Measurements from ENCODE around the gene HHIP. TPM values are rescaled to one million over a fixed set of nuclear protein-coding genes. Genes with fewer than 3 reads are reported as not detected.

HHIP gene
- total RNA-seq, 1 experiment from 2014 or later = 0.28 TPM

DNA sequence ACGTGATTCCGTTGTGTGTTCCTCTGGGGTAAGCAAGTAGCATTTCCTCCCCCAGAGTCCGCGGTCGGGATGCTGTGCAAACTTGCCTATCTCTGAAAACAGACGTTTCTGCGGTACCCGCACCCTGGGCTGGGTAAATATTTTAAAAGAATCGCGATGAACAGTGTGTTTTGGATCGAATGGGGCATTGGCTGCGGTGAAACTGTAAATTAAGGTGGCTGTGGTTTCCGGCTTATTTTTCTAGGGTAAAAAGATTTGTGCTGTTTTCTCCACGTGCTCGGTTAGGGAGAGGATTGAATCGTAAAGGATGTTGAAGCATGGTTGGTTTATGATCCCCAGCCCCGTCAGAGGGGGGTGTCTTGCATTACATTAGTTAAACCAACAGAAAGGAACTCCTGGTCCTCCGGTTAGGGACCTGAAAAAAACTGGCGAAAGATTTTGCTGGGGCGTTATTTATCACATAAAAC, 1.2 kb downstream of the HHIP start:
- H3K9me3 ChIP-seq (ENCODE audit: low read depth, low read length, poor library complexity, severe bottlenecking) = no peaks in the 10 kb centered on the region
- intact Hi-C loops (cut with micrococcal nuclease; ENCODE audit: unreplicated experiment) = loop anchor here (10.0 kb wide), 1 partner anchor 408 kb away; no protein-coding TSS in a partner anchor
- peaks cover 37% of the 10 kb centered on the region for H3K27me3 ChIP-seq (replicated peaks; ENCODE audit: insufficient read depth, low read depth, low read length, poor library complexity)
- no peaks in the 10 kb centered on the region for H3K36me3 ChIP-seq (ENCODE audit: insufficient read depth, low read length, poor library complexity, severe bottlenecking)
- BruUV-seq (replicated peaks) = no TSS peak
- H3K4me1 ChIP-seq (ENCODE audit: insufficient read depth, low read length, poor library complexity, severe bottlenecking) = peaks cover 25% of the 10 kb centered on the region
- peak; percentile 15 for DNase-seq (ENCODE audit: low spot score)
- CTCF ChIA-PET = no interaction called here
- H3K4me3 ChIP-seq (ENCODE audit: low read depth, low read length, poor library complexity, severe bottlenecking) = no peak overlapping the region
- no peak for TF ChIP-seq EZH2 (IDR thresholded peaks at IDR 0.05; ENCODE audit: borderline replicate concordance, low read depth, low read length, poor library complexity, severe bottlenecking)
- no peak for TF ChIP-seq CTCF (conservative IDR thresholded peaks at IDR 0.05; ENCODE audit: low read depth, low read length)
- POLR2A ChIA-PET (ENCODE audit: low non-redundant PET) = no interaction called here
- no peak overlapping the region for H3K27ac ChIP-seq (ENCODE audit: low read depth, low read length, poor library complexity, severe bottlenecking)

DNA sequence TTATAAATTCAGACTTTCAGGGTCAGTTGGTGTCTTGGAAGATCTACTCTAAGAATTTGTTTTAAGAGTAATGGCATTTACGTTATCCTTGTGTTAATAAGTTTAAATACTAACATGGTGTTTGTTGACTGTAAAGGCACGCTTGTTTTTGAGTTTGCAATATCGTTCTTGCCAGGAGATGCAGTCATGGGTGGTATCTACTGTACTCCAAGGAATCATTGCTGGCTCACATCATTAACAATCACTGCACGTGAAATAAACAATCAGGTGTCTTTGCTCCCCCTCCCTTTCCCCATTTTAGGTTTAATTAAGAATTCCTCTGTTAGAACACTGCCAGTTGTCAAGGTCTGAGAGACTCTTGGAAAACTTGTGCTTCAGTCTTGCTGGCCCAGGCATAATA, 1.6 kb downstream of the HHIP start:
- no peak overlapping the region for H3K27ac ChIP-seq (ENCODE audit: low read depth, low read length, poor library complexity, severe bottlenecking)
- H3K27me3 ChIP-seq (replicated peaks; ENCODE audit: insufficient read depth, low read depth, low read length, poor library complexity) = peaks cover 37% of the 10 kb centered on the region
- peaks cover 25% of the 10 kb centered on the region for H3K4me1 ChIP-seq (ENCODE audit: insufficient read depth, low read length, poor library complexity, severe bottlenecking)
- no TSS peak for BruUV-seq (replicated peaks)
- no peak for DNase-seq (ENCODE audit: low spot score)
- H3K36me3 ChIP-seq (ENCODE audit: insufficient read depth, low read length, poor library complexity, severe bottlenecking) = no peaks in the 10 kb centered on the region
- no peak overlapping the region for H3K4me3 ChIP-seq (ENCODE audit: low read depth, low read length, poor library complexity, severe bottlenecking)
- CTCF ChIA-PET = no interaction called here
- POLR2A ChIA-PET (ENCODE audit: low non-redundant PET) = no interaction called here
- H3K9me3 ChIP-seq (ENCODE audit: low read depth, low read length, poor library complexity, severe bottlenecking) = no peaks in the 10 kb centered on the region
- intact Hi-C loops (cut with micrococcal nuclease; ENCODE audit: unreplicated experiment) = loop anchor here (10.0 kb wide), 1 partner anchor 407 kb away; no protein-coding TSS in a partner anchor
- no peak for TF ChIP-seq EZH2 (IDR thresholded peaks at IDR 0.05; ENCODE audit: borderline replicate concordance, low read depth, low read length, poor library complexity, severe bottlenecking)
- no peak for TF ChIP-seq CTCF (conservative IDR thresholded peaks at IDR 0.05; ENCODE audit: low read depth, low read length)

GRCh38 chr4:144648042-144648441, 2.1 kb downstream of the HHIP start:
- Histone ChIP-seq H3K36me3 (ENCODE audit: insufficient read depth, low read length, poor library complexity, severe bottlenecking) (no peaks in the 10 kb centered on the region), H3K27me3 (replicated peaks; ENCODE audit: insufficient read depth, low read depth, low read length, poor library complexity) (peaks cover 37% of the 10 kb centered on the region), H3K4me1 (ENCODE audit: insufficient read depth, low read length, poor library complexity, severe bottlenecking) (peaks cover 25% of the 10 kb centered on the region), H3K27ac (ENCODE audit: low read depth, low read length, poor library complexity, severe bottlenecking) (no peak overlapping the region), H3K9me3 (ENCODE audit: low read depth, low read length, poor library complexity, severe bottlenecking) (no peaks in the 10 kb centered on the region), H3K4me3 (ENCODE audit: low read depth, low read length, poor library complexity, severe bottlenecking) (no peak overlapping the region)
- ChIA-PET POLR2A (ENCODE audit: low non-redundant PET) (no interaction called here), CTCF (no interaction called here)
- no peak for DNase-seq (ENCODE audit: low spot score)
- TF ChIP-seq EZH2 (IDR thresholded peaks at IDR 0.05; ENCODE audit: borderline replicate concordance, low read depth, low read length, poor library complexity, severe bottlenecking) (no peak), CTCF (conservative IDR thresholded peaks at IDR 0.05; ENCODE audit: low read depth, low read length) (no peak)
- no TSS peak for BruUV-seq (replicated peaks)
- intact Hi-C loops (cut with micrococcal nuclease; ENCODE audit: unreplicated experiment) = loop anchor here (10.0 kb wide), 1 partner anchor 407 kb away; no protein-coding TSS in a partner anchor

Data from A673 (cell line).